SW480 (cell line): ENCODE results near the gene AIG1.
A peak's percentile ranks its signal among the peaks of the same experiment; 100 is the strongest.
"Not testable (repeated sequence)": the region's sequence is repeated elsewhere in the genome, so short reads cannot be mapped to it uniquely, and the experiment has no call there.

Experiments
- DNase-seq: peaks from one replicate; pipeline ENCODE4 v3.0.0-alpha.2; 2016; ENCODE audit warnings: low spot score

AIG1 gene

GRCh38 chr6:143058987-143059386 is 1.7 kb upstream of the AIG1 start:
- DNase-seq = peak; percentile 28

GRCh38 chr6:143059663-143060353 is 881 bp upstream of the AIG1 start:
- peak; percentile 94 for DNase-seq

DNA sequence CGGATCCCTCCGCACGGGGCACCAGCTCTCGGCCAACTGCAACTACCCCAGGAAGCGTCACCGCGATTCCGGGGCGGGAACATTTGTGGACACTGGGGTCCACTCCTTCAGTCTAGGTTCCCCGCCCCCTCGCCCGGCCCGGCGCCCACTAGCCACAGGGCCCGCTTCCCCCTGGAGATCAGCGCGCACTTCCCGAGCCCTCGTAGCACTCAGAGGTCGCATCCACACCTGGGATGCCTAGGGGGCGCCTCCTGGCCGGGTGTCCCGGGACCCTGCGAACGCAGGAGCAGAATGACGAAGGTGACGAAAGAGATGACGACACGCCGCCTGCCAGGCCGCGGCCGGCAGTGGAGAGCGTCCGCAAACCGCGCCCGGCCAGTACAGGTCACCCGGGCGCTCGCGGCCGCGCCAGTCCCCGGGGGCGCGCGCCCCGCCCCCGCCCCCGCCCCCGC is 309 bp upstream of the AIG1 start:
- peak; percentile 88 for DNase-seq

DNA sequence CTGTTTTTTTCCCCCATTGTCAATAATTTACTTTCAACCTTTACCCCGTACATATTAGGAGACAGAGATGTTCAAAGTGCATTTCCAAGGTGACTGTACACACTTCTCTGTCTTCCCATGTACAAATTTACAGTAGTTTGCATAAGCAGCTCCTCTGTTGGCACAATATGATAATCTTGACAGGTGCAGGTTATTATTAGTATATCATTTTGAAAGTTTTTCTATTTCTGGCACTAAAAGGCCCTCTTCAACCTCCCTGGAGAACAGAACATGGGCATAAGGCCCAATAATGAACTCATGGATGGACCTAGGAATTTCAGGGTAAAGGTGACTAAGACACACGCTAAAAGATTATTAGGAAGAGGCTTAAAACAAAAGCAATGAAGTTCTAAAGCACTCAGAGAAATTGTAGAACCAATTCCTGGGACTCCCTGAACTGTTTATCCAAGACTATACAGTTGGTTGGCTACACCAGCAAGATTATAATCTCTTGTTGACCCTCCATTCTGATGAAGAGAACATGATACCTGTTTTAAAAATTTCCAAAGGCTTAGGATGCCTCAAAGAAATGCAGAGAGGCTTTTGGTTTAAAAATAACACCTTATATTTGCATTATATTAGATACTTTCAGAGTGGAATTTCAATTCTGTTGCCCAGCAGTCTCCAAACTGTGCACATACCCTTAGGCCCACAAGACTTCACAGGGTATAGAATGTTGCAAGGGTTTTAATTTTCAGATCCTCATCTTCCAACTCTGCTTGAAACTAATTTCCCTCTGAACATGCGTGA is 1.1 kb downstream of the AIG1 start:
- DNase-seq = peak; percentile 8

DNA sequence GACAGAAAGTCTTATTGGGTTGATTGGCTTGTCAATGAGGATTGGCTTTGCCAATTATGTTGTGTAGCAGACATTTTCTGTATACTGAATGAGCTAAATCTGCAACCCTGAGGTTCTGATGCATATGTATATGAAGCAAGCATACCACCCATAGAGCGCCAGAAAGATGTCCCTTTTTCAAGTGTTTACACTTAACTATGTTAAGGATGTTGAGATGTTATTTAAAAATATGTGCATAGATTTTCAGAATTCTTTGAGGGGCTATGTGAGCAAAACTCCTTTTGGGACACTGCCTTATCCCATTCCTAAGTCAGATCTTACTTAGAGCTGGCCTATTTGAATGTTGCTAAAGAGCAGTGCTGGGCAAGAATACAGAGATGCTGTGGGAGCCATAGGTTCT is 1.9 kb downstream of the AIG1 start:
- no peak for DNase-seq

- DNase-seq = no peak
These were observed 2.9 kb downstream of the AIG1 start for GRCh38 chr6:143063631-143064030.

GRCh38 chr6:143064271-143064670 is 3.6 kb downstream of the AIG1 start:
- no peak for DNase-seq

DNA sequence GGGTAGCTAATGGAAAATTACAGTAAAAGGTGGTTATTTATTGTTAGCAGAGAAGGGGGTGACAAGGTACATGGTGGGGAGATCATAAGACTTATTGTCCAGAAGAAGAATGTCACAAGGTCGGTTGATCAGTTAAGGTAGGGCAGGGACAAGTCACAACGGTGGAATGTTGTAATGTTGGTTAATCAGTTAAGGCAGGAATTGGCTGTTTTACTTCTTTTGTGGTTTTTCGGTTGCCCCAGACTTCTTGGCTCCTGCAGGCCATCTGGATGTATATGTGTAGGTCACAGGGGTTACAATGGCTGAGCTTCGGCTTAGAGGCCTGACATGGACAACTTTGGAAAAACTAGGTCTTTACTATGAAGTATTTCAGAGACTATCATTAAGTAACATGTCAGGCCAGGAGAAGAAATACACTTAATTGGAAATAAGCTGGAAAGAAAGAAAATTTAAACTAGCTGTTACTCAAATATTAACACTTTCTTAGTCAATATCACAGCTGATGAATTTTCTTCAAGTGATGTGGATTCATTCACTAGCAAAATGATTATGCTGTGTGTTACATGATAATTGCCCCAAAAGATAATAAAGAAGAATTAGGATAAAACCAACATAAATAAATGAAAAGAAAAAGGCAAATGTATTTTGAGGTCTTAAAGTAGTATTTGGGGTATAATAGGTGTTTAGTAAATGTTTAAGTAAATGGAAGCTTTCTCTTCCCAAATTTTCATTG is 4.4 kb downstream of the AIG1 start:
- DNase-seq = no peak

DNA sequence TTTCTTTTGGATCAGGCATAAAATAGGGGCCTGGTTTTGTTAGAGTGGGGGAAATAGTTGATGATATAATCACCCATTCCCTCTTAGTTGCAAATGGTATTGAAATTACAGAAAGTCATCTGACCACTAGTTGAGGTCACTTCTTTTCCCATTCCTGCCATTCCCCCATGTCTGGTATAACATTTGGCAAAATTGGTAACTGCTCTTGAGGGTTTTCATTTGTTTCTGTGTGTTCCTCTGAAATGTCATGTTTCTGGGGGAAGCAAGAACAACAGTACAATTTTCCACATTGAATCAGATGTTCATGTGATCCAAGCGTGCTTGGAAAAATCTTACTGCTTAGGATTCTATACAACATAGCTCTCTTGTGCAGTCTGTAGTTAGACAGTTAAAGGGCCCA is 7.3 kb downstream of the AIG1 start:
- no peak for DNase-seq

DNA sequence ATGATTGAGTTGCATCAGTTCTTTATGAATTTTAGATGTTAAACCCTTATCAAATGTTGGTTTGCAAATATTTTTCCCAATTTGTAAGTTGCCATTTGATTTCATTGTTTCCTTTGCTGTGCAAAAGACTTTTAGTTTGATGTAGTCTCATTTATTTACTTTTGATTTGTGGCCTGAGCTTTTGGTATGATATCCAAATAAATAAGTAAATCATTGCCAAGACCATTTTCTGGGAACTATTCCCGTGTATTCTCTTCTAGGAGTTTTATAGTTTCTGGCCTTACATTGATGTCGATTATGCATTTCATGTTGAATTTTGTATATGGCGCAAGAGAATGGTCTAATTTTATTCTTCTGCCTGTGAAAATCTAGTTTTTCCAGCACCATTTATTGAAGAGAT is 13.4 kb downstream of the AIG1 start:
- no peak for DNase-seq

GRCh38 chr6:143074670-143075318 is 14.1 kb downstream of the AIG1 start:
- DNase-seq = no peak

GRCh38 chr6:143078468-143079324 is 18.0 kb downstream of the AIG1 start:
- no peak for DNase-seq

DNA sequence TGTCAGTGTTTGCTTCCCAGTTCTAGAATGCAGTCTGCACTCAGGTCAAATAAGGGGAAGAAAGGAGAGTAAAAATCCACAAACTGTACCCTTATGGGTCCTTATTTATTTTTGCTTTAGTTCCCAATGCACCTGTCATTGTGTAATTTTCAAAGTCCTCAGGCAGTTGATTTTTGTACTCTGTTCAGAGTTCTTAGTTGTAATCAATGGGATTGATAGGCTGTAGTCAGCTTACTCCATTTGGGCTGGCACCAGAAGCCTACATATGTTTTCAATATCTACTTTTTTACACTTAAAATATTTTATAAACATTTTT is 18.6 kb downstream of the AIG1 start:
- no peak for DNase-seq

- not testable (repeated sequence) for DNase-seq
These were observed 21.6 kb downstream of the AIG1 start for GRCh38 chr6:143082274-143082673.

DNA sequence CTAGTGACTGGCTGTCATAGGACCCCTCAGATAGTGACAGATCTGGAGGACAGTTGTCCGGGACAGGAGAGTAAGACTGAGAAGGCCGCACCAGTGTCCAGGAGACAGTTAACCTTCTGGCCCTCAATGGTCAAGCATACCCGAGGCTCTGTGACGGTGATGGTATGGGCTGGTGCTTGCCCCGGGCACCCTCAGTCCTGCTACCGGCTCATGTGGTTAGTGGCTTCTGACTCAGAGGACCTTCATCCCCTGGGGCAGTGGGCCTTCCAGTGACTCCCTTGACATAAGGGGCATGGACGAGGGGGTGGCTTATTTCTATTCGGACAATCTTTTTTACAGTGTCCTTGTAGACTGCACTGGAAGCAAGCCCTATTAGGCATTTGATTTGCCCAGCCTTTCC is 23.3 kb downstream of the AIG1 start:
- not testable (repeated sequence) for DNase-seq

GRCh38 chr6:143087335-143087734 is 26.6 kb downstream of the AIG1 start:
- DNase-seq = not testable (repeated sequence)

DNA sequence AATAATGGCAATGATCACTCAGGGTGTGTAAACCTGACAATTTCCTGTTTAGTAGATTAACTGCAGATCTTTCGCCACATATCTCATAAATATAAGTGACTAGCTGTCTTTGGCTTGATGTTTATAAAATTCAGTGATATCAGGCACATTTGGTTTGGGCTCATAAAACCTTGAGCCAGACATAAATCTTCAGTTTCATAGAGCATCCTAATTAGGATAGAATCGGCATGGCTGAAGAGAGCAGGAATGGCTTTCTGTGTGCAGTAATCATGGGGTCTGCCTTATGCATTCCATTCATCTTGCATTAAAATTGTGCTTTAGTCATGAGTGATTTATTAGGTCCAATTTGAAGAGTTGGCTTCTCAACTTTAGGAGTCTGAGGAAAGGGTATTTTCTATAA is 27.2 kb downstream of the AIG1 start:
- no peak for DNase-seq

GRCh38 chr6:143090314-143091044 is 29.8 kb downstream of the AIG1 start:
- no peak for DNase-seq

- no peak for DNase-seq
These were observed 32.1 kb downstream of the AIG1 start for GRCh38 chr6:143092768-143093167.

DNA sequence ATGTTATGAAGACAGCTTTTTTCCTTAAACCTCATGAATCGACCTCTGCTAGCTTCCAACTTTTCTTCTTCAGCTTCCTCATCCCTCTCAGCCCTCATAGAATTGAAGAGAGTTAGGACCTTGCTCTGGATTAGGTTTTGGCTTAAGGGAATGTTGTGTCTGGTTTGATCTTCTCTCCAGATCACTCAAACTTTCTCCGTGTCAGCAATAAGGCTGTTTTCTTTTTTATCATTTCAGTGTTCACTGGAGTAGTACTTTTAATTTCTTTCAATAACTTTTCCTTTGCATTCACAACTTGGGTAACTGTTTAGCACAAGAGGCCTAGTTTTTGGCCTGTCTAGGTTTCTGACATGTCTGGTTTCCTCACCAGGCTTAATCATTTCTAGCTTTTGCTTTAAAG is 32.6 kb downstream of the AIG1 start:
- DNase-seq = no peak

DNA sequence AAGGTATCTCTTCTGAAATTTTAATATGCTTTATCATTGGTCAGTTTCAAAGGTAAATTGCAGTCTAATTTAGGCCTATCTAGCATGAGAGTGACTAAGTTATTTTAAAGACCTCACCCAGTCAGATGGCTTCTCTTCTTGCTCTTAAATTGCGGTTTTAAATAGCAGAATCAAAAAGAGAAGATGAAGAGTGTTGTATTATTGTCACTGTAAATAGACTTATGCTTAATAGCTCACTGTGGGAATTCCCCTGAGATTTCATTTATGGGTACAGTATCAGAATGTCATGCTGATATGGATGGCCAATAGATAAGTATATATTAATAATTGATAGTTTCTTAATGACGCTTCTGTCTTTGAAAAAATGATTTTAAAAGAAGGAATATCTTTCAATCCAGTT is 35.7 kb downstream of the AIG1 start:
- DNase-seq = no peak
